ENCODE measurements around the gene KRTAP4-1. TPM values are rescaled to one million over a fixed set of nuclear protein-coding genes. Genes with fewer than 3 reads are reported as not detected.

Gene KRTAP4-1
- total and polyA plus RNA-seq, 10 donors: not detected

DNA sequence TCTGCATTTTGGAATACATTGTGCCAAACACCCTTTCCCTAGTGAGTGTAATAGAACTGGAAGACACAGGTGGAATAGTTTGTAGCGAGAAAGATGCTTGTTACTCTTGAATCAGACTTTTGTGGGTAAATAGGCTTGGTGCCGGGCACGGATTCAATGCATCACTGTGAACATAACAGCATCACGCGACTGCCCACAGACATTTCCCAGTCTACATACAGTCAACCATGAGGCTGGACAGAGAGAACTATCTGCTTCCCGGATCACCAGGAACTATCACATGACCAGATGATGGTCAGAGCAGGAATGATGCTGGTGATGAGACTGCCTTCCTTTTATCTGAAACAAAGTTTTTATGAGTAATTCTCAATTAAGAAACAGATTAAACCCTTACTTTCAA is 41.3 kb upstream of the KRTAP4-1 start:
- intact Hi-C loops (cut with DNase I; ENCODE audit: low total_unique reads): no loop called here
- no peak overlapping the region for H3K27ac ChIP-seq
- H3K4me1 ChIP-seq: no peaks in the 10 kb centered on the region
- 91 to 93% (median 92%) methylated on average over 6 of the region's 6 CpGs for WGBS, 5 donors
- peaks cover 0 to 25% (median 0%) of the 10 kb centered on the region in 7 donors for H3K27me3 ChIP-seq (replicated peaks in 1 of 7)
- no peaks in the 10 kb centered on the region for H3K36me3 ChIP-seq
- H3K9me3 ChIP-seq: no peaks in the 10 kb centered on the region
- H3K4me3 ChIP-seq: no peak overlapping the region
- TF ChIP-seq, protein P1, sequence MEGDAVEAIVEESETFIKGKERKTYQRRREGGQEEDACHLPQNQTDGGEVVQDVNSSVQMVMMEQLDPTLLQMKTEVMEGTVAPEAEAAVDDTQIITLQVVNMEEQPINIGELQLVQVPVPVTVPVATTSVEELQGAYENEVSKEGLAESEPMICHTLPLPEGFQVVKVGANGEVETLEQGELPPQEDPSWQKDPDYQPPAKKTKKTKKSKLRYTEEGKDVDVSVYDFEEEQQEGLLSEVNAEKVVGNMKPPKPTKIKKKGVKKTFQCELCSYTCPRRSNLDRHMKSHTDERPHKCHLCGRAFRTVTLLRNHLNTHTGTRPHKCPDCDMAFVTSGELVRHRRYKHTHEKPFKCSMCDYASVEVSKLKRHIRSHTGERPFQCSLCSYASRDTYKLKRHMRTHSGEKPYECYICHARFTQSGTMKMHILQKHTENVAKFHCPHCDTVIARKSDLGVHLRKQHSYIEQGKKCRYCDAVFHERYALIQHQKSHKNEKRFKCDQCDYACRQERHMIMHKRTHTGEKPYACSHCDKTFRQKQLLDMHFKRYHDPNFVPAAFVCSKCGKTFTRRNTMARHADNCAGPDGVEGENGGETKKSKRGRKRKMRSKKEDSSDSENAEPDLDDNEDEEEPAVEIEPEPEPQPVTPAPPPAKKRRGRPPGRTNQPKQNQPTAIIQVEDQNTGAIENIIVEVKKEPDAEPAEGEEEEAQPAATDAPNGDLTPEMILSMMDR (IDR thresholded peaks at IDR 0.05 in 8 of 11, conservative IDR thresholded peaks at IDR 0.05 in 3 of 11): no peak
- TF ChIP-seq POLR2A (IDR thresholded peaks at IDR 0.05): no peak
- no peak for TF ChIP-seq POLR2AphosphoS5 (IDR thresholded peaks at IDR 0.05)
- no peak for DNase-seq

DNA sequence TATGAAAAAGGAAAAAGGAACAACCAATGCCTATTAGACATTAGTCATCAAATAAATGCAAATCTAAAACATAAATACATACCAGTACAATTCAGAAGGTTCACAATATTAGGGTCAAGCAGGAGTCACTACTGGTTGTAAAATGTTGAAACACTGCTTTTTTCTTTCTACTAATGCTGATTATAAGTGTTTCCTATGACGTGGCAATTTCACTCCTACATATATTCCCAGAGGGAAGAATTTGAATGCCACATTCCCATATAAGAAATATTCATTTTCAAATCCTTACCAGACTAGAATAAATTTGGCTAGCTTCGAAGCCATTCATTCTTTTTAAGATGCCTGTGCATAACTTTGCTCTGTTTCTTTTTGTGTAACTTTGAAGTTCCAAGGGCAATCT is 39.1 kb upstream of the KRTAP4-1 start:
- TF ChIP-seq, protein P1 (IDR thresholded peaks at IDR 0.05 in 8 of 11, conservative IDR thresholded peaks at IDR 0.05 in 3 of 11): no peak
- TF ChIP-seq POLR2A (IDR thresholded peaks at IDR 0.05) (no peak), POLR2AphosphoS5 (IDR thresholded peaks at IDR 0.05) (no peak)
- Histone ChIP-seq H3K4me3 (no peak overlapping the region), H3K27ac (no peak overlapping the region), H3K9me3 (peaks cover 0 to 7% (median 0%) of the 10 kb centered on the region in 8 donors), H3K4me1 (no peaks in the 10 kb centered on the region), H3K36me3 (no peaks in the 10 kb centered on the region), H3K27me3 (replicated peaks in 1 of 7) (peaks cover 0 to 21% (median 0%) of the 10 kb centered on the region in 7 donors)
- no peak for DNase-seq
- intact Hi-C loops (cut with DNase I; ENCODE audit: low total_unique reads): no loop called here
- 50 to 83% (median 72%) methylated on average over 2 of the region's 2 CpGs for WGBS, 5 donors

DNA sequence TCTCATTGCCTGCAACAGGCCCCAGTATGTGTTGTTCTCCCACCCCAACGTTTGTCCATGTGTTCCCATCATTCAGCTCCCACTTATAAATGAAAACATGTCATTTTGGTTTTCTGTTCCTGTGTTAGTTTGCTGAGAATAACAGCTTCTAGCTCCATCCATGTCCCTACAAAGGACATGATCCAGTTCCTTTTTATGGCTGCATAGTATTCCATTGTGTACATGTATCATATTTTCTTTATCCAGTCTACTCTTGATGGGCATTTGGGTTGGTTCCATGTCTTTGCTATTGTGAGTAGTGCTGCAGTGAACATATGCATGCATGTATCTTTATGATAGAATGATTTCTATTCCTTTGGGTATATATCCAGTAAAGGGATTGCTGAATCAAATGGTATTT is 31.0 kb upstream of the KRTAP4-1 start:
- H3K36me3 ChIP-seq: no peaks in the 10 kb centered on the region
- H3K27ac ChIP-seq: no peak overlapping the region
- peaks cover 0 to 35% (median 4%) of the 10 kb centered on the region in 7 donors for H3K27me3 ChIP-seq (replicated peaks in 1 of 7)
- DNase-seq: no peak
- peaks cover 0 to 7% (median 0%) of the 10 kb centered on the region in 8 donors for H3K9me3 ChIP-seq
- peaks cover 0 to 3% (median 0%) of the 10 kb centered on the region in 6 donors for H3K4me1 ChIP-seq
- intact Hi-C loops (cut with DNase I; ENCODE audit: low total_unique reads): no loop called here
- 65 to 81% (median 72%) methylated on average over 1 of the region's 1 CpG for WGBS, 5 donors
- TF ChIP-seq, protein P1 (IDR thresholded peaks at IDR 0.05 in 8 of 11, conservative IDR thresholded peaks at IDR 0.05 in 3 of 11): no peak
- no peak for TF ChIP-seq POLR2A (IDR thresholded peaks at IDR 0.05)
- TF ChIP-seq POLR2AphosphoS5 (IDR thresholded peaks at IDR 0.05): no peak
- no peak overlapping the region for H3K4me3 ChIP-seq

DNA sequence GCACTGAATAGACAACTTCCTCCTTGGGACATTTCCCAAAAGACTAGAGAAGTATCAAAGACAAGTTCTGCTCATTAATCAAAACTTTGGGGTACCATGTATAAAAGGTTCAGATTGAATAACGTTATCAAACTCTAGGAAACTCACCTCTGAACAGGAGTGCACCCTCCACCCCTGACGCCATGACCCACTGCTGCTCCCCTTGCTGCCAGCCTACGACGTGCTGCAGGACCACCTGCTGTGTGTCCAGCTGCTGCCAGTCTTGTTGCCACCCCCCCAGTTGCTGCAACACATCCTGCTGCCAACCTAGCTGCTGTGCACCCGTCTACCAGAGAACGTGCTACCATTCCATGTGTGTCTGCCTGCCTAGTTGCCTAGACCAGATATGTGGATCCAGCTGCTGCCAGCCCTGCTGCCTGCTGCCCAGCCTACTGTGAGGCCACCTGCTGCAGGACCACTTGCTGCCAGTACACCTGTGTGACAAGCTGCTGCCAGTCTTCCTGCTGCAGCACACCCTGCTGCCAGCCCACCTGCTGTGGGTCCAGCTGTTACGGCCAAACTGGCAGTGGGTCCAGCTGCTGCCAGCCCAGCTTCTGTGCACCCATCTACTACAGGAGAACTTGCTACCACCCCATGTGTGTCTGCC is 27.9 kb upstream of the KRTAP4-1 start:
- H3K9me3 ChIP-seq: no peaks in the 10 kb centered on the region
- H3K4me3 ChIP-seq: no peak overlapping the region
- no peak overlapping the region for H3K27ac ChIP-seq
- DNase-seq: no peak
- peaks cover 0 to 38% (median 7%) of the 10 kb centered on the region in 7 donors for H3K27me3 ChIP-seq (replicated peaks in 1 of 7)
- TF ChIP-seq POLR2A (IDR thresholded peaks at IDR 0.05): no peak
- TF ChIP-seq POLR2AphosphoS5 (IDR thresholded peaks at IDR 0.05): no peak
- TF ChIP-seq, protein P1 (IDR thresholded peaks at IDR 0.05 in 8 of 11, conservative IDR thresholded peaks at IDR 0.05 in 3 of 11): no peak
- H3K4me1 ChIP-seq: peaks cover 0 to 3% (median 0%) of the 10 kb centered on the region in 6 donors
- intact Hi-C loops (cut with DNase I; ENCODE audit: low total_unique reads): no loop called here
- 70 to 86% (median 79%) methylated on average over 4 to 7 of the region's 7 CpGs for WGBS, 5 donors
- no peaks in the 10 kb centered on the region for H3K36me3 ChIP-seq
